ENCODE measurements around the gene NTRK2. TPM values are rescaled to one million over a fixed set of nuclear protein-coding genes. Genes with fewer than 3 reads are reported as not detected.

Gene NTRK2
- total and polyA plus RNA-seq, 2 experiments from 2014 or later, result 0.03 TPM; not detected in 1

DNA sequence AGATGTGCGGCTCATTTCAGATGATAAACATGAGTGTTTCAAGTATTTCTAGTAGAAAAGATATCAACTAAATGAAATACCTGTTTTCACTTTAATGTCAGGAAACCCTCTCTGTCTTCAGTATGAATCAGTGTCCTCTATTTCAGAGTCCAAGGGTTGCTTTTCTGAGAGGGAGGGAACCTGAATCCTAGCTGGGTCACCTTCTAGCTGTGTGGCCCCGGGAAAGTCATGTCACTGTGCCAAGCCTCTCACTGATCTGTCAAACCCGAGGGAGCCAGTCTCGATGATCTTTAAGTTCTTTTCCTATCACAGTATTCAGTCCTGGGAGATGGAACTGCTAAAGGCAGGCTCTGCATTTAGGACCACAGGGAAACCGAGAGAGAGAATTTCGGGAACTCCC lies 258.9 kb downstream of the NTRK2 start (continued):
- no peak for TF ChIP-seq CTCF (conservative IDR thresholded peaks at IDR 0.05; ENCODE audit: low read depth in 2 of 2)
- no peak for TF ChIP-seq ZNF114 (CRISPR knock-in tag; IDR thresholded peaks at IDR 0.05)
- TF ChIP-seq ETS1 (IDR thresholded peaks at IDR 0.05), result no peak

DNA sequence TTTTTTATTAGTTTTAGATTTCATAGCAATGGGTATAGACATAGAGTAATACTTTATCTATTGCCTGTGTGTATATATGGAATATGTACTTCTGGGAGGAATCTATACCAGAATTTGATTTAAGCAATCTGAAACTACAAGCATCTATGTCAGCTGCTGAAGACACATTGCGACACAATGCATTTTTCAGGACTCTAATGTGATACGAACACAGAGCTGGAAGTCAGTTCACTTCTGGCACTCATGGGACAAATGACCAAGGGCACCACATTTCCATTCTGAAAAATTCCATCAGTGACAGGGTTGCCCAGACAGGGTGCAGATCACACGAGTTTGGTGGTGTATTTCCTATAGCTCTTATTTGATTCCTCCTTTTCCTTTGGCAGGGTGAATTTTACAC lies 259.5 kb downstream of the NTRK2 start:
- Histone ChIP-seq H3K4me2 (no peak overlapping the region), H3K9me2 (ENCODE audit: insufficient read depth) (peaks cover 5% of the 10 kb centered on the region; the same call in 1 of the 2 replicates), H3K27me3 (ENCODE audit: insufficient read depth) (no peaks in the 10 kb centered on the region), H3K79me2 (replicated peaks; ENCODE audit: insufficient read depth) (no peaks in the 10 kb centered on the region), H3K27ac (ENCODE audit: low read depth) (no peak overlapping the region), H3K4me1 (ENCODE audit: insufficient read depth) (peaks cover 9% of the 10 kb centered on the region), H3K4me3 (no peak overlapping the region), H3K36me3 (ENCODE audit: insufficient read depth) (no peaks in the 10 kb centered on the region), H3F3A (replicated peaks; ENCODE audit: low read depth) (no peaks in the 10 kb centered on the region), H2AFZ (no peak overlapping the region), H4K20me1 (replicated peaks; ENCODE audit: insufficient read depth) (no peaks in the 10 kb centered on the region)
- no peaks in the 10 kb centered on the region for H3K9me3 Mint-ChIP-seq
- H3K36me3 Mint-ChIP-seq (ENCODE audit: low read depth), result no peaks in the 10 kb centered on the region
- no peak for TF ChIP-seq EZH2 (IDR thresholded peaks at IDR 0.05; ENCODE audit: low read depth, unreplicated experiment)
- no peak for TF ChIP-seq ZNF114 (CRISPR knock-in tag; IDR thresholded peaks at IDR 0.05)
- no peak for TF ChIP-seq CREB1 (CRISPR knock-in tag; IDR thresholded peaks at IDR 0.05; ENCODE audit: low read depth)
- no peak overlapping the region for H3K27ac Mint-ChIP-seq
- no peak for ATAC-seq
- no peak for DNase-seq (ENCODE audit: low spot score)
- no peaks in the 10 kb centered on the region for H3K27me3 Mint-ChIP-seq (ENCODE audit: insufficient read depth, low read depth, poor library complexity)
- H3K4me3 Mint-ChIP-seq, result no peak overlapping the region
- peaks cover 12% of the 10 kb centered on the region for H3K4me1 Mint-ChIP-seq

DNA sequence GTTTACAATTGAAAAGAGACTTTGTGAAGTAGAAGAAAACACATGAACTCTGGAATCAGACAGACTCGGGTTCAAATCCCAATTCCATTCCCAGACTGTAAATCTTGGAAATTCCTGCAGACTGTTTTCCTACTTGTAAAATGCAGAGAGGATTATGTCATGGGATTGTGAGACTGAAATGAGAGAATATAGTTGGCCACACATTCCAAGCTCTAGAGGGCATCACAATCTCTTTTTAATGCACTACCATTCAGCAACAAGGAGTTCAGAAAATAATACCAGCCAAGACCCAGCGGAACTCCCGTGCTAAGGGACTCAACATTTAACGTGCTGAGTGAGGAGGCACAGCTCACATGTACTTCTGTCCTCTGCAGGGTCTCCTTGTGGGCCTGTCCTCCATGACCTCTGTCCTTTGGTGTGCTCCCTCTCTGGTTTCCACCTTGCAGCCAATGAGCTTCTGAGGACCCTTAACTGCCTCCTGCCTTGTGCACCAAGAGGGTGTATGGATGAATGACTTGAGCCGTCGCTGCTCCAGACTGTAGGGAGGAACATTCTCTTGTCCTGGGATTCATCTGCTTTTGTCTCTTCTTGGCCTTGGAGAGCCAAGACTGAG lies 263.5 kb downstream of the NTRK2 start:
- Histone ChIP-seq H3K4me1 (ENCODE audit: insufficient read depth) (peaks cover 9% of the 10 kb centered on the region), H3K27ac (ENCODE audit: low read depth) (no peak overlapping the region), H4K20me1 (replicated peaks; ENCODE audit: insufficient read depth) (no peaks in the 10 kb centered on the region), H3F3A (replicated peaks; ENCODE audit: low read depth) (no peaks in the 10 kb centered on the region), H2AFZ (peak overlapping the region; percentile 69), H3K79me2 (replicated peaks; ENCODE audit: insufficient read depth) (no peaks in the 10 kb centered on the region), H3K27me3 (ENCODE audit: insufficient read depth) (no peaks in the 10 kb centered on the region), H3K4me3 (no peak overlapping the region), H3K9me2 (ENCODE audit: insufficient read depth) (peaks cover 10% of the 10 kb centered on the region; the same call in 1 of the 2 replicates), H3K4me2 (no peak overlapping the region), H3K36me3 (ENCODE audit: insufficient read depth) (no peaks in the 10 kb centered on the region)
- Mint-ChIP-seq H3K27me3 (ENCODE audit: insufficient read depth, low read depth, poor library complexity) (peaks cover 3% of the 10 kb centered on the region), H3K36me3 (ENCODE audit: low read depth) (no peaks in the 10 kb centered on the region), H3K4me1 (peaks cover 13% of the 10 kb centered on the region), H3K9me3 (no peaks in the 10 kb centered on the region), H3K4me3 (no peak overlapping the region), H3K27ac (0 out of 2 replicates have a peak overlapping the region, but pooled peaks have one; percentile 44)
- DNase-seq (ENCODE audit: low spot score) (peak; percentile 63), ATAC-seq (peak; percentile 76)
- TF ChIP-seq ETS1 (IDR thresholded peaks at IDR 0.05), result no peak
- TF ChIP-seq EZH2 (IDR thresholded peaks at IDR 0.05; ENCODE audit: low read depth, unreplicated experiment), result no peak
- no peak for TF ChIP-seq CREB1 (CRISPR knock-in tag; IDR thresholded peaks at IDR 0.05; ENCODE audit: low read depth)
- TF ChIP-seq ZNF331 (CRISPR knock-in tag; IDR thresholded peaks at IDR 0.05; ENCODE audit: low read depth), result no peak
- TF ChIP-seq CTCF (conservative IDR thresholded peaks at IDR 0.05; ENCODE audit: low read depth in 2 of 2), result peak; percentile 61

All from GM23338 (cell line).